BLaER1 (cell line): ENCODE measurements around the gene KRTAP10-12.
"Not testable (repeated sequence)": the region's sequence is repeated elsewhere in the genome, so short reads cannot be mapped to it uniquely, and the experiment has no call there.

Source experiments
- H3K27ac ChIP-seq: shearing (Covaris generic); formaldehyde crosslinking; 2 replicates; pipeline ENCODE4 v1.8.1; 2022
- H3K27me3 ChIP-seq: shearing (Covaris generic); formaldehyde crosslinking; 2 replicates; pipeline ENCODE4 v1.8.1; 2022
- H3K36me3 ChIP-seq: shearing (Covaris generic); formaldehyde crosslinking; 2 replicates; pipeline ENCODE4 v1.8.1; 2022
- H3K4me1 ChIP-seq: shearing (Covaris generic); formaldehyde crosslinking; 2 replicates; pipeline ENCODE4 v1.8.1; 2022
- H3K4me2 ChIP-seq: shearing (Covaris generic); formaldehyde crosslinking; 2 replicates; pipeline ENCODE4 v1.8.1; 2022
- H3K4me3 ChIP-seq: shearing (Covaris generic); formaldehyde crosslinking; 2 replicates; pipeline ENCODE4 v1.8.1; 2022
- H3K9ac ChIP-seq: shearing (Covaris generic); formaldehyde crosslinking; 2 replicates; pipeline ENCODE4 v1.8.1; 2022
- H3K9me3 ChIP-seq: shearing (Covaris generic); formaldehyde crosslinking; 2 replicates; pipeline ENCODE4 v1.8.1; 2022
- H4K20me1 ChIP-seq: shearing (Covaris generic); formaldehyde crosslinking; 2 replicates; pipeline ENCODE4 v1.8.1; 2022
- Cebpa-rat ChIP-seq: shearing (Covaris generic); IDR thresholded peaks from 2 replicates; pipeline ENCODE4 v1.8.1; 2022

Gene KRTAP10-12

DNA sequence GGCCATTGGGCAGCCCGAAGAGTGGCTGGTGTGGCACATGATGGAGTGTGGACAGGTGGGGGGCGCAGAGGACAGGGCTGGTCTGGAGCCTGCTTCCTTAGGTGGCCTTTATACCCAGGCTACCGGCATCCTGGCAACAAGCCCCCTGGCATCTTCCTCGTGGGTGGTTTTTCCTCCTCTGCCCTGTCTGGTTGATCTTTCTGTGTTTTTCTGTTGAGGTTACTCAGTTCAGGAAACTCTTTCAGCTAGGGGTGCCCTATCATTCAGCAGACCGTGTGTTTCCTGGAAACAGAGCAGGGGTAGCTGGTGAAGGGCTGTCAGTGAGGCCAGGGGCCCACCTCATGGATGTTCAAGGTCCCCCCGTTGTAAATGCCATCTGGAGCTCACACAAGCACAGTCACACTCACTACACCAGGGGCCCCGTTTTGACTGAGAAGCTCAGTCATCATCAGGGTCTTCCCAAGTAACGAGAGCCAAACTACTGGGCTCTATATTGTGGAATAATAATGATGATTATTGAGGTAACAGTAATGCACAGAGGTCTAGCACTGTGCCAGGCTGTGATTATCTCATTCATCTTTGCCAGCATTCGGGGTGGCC, 42.3 kb upstream of the KRTAP10-12 start, which contains the start of gene KRTAP12-4:
Gene KRTAP12-4, minus strand, starts transcription at position 84 of the 600 bp plus-strand sequence. Its CDS starts 45 bp downstream, at position 39.
- Histone ChIP-seq H3K4me2 (peak within 1 kb of the TSS; percentile 47), H3K9ac (no peak within 1 kb of the TSS; the same call in 1 of the 2 replicates), H3K9me3 (peaks cover 77% of the 10 kb centered on the region), H4K20me1 (no peaks in the 10 kb centered on the region), H3K4me1 (peaks cover 74% of the 10 kb centered on the region), H3K27me3 (no peaks in the 10 kb centered on the region), H3K4me3 (no peak within 1 kb of the TSS), H3K27ac (peak within 1 kb of the TSS; percentile 65), H3K36me3 (no peaks in the 10 kb centered on the region; the same call in 1 of the 2 replicates)
- TF ChIP-seq Cebpa-rat: no peak

DNA sequence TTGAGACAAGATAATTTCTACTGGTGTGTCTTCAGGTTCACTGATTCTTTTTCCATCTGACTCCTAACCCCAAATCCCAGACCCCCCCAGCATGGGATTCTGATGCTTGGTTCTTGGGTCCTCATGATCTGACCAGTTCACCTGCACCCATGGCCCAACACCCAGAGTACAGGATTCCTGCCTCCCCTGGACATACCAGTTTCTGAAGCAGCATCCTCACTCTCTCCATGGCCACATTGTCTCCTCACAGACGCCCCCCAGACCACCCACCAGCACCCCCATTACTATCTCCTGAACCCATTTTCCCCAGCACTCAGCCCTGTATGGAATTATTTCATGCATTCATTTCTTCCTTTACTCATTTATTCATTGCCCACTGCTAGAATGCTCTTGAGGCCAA, 40.1 kb upstream of the KRTAP10-12 start:
- H3K4me2 ChIP-seq: peak overlapping the region; percentile 74
- H3K9me3 ChIP-seq: peaks cover 59% of the 10 kb centered on the region
- no peaks in the 10 kb centered on the region; the same call in 1 of the 2 replicates for H3K36me3 ChIP-seq
- no peaks in the 10 kb centered on the region for H4K20me1 ChIP-seq
- H3K4me1 ChIP-seq: peaks cover 61% of the 10 kb centered on the region
- H3K9ac ChIP-seq: no peak overlapping the region
- H3K27ac ChIP-seq: 0 out of 2 replicates have a peak overlapping the region, but pooled peaks have one; percentile 21
- peak overlapping the region; percentile 31 for H3K4me3 ChIP-seq
- H3K27me3 ChIP-seq: no peaks in the 10 kb centered on the region
- no peak for TF ChIP-seq Cebpa-rat

DNA sequence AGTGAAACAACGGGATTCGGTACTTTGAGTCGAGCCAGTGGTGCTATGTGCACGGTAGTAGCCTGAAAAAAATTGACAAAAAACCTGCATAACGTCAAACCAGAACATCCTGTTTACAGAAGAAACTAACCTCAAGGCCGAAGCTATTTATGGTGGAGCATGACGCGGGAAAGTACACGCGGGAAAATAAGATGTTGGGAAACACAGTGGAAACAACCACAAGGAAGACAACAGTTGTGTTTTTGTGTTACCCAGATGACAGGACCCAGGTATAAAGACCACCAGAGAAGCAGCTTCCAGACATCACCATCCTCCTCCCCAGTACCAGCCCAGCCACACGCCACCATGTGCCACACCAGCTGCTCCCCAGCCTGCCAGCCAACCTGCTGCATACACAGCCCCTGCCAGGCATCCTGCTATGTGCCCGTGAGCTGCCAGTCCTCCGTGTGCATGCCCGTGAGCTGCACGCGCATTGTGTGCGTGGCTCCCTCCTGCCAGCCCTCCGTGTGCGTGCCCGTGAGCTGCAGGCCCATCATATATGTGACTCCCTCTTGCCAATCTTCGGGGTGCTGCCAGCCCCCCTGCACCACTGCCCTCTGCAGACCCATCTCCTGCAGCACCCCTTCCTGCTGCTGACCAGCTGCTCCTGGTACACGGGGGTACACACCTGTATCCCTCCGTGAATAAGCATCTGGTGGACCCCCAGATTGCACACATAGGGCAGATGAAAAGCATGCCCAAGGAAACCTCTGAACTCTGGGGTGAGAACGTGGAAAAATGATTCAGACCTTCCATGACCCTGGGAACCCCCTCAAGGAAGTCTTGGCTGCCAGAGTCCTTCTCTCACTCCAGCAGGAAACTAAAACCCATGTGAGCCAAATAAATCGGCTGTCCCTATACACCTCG, 39.1 kb upstream of the KRTAP10-12 start, which contains the start of gene KRTAP12-3:
Gene KRTAP12-3, plus strand, starts transcription at position 298 of the 906 bp plus-strand sequence. Its CDS starts 48 bp downstream, at position 346.
- Histone ChIP-seq H4K20me1 (no peaks in the 10 kb centered on the region), H3K27ac (peak within 1 kb of the TSS; percentile 21), H3K27me3 (no peaks in the 10 kb centered on the region), H3K9ac (no peak within 1 kb of the TSS), H3K36me3 (no peaks in the 10 kb centered on the region; the same call in 1 of the 2 replicates), H3K4me1 (peaks cover 51% of the 10 kb centered on the region), H3K9me3 (peaks cover 49% of the 10 kb centered on the region), H3K4me3 (peak within 1 kb of the TSS; percentile 31), H3K4me2 (peak within 1 kb of the TSS; percentile 74)
- TF ChIP-seq Cebpa-rat: no peak

DNA sequence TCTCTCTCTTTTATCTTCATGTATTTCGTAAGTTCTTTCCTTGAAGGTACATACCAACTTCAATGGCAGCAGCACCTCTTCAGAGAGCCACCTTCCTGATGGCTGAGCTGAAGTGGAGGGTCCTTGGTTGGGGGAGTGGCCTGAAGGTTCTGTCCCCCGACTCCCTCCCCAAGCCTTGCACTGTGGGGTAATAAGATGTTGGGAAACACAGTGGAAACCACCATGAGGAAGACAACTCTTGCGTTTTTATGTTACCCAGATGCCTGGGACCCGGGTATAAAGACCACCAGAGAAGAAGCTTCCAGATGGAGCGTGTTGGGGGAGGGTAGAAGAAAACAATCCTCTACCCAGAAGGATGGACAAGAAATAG, 38.4 kb upstream of the KRTAP10-12 start:
- Histone ChIP-seq H3K27ac (peak overlapping the region; percentile 14; the same call in 1 of the 2 replicates), H3K4me2 (peak overlapping the region; percentile 74), H3K4me3 (no peak overlapping the region), H3K27me3 (no peaks in the 10 kb centered on the region), H3K9me3 (peaks cover 43% of the 10 kb centered on the region), H3K36me3 (no peaks in the 10 kb centered on the region; the same call in 1 of the 2 replicates), H4K20me1 (no peaks in the 10 kb centered on the region), H3K9ac (no peak overlapping the region), H3K4me1 (peaks cover 45% of the 10 kb centered on the region)
- 0 out of 2 replicates have a peak, but pooled peaks have one; percentile 16 for TF ChIP-seq Cebpa-rat

DNA sequence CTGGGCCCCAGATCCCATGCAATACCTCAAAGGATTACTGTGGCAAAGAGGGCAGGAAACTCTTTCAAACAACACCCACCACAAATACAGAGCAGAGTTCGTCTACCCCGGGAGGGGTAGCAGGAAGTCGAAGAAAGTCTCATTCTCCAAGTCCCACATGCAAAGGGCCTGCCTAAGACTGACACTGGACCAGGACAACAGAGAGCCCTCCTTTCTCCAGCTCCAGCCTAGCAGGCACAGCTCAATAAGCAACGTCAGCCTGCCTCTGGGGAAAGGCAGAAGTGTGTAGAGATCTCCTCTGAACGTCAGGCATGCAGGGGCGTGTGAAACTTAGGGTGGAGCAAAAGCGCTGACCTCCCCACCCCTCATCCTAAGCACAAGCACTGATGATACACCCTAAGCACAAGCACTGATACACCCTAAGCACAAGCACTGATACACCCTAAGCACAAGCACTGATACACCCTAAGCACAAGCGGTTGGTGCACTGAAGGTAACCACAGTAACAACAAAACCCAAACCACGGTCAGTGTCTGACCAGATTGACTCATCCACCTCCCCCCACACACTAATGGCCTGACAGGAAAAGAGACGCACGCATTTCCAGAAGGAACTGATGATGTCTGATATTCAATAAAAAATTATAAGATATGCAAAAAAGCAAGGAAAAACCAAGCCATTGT, 37.9 kb upstream of the KRTAP10-12 start:
- Histone ChIP-seq H3K4me2 (peak overlapping the region; percentile 74), H4K20me1 (no peaks in the 10 kb centered on the region), H3K4me3 (no peak overlapping the region), H3K36me3 (no peaks in the 10 kb centered on the region; the same call in 1 of the 2 replicates), H3K9me3 (peaks cover 41% of the 10 kb centered on the region), H3K27me3 (no peaks in the 10 kb centered on the region), H3K27ac (peak overlapping the region; percentile 14; the same call in 1 of the 2 replicates), H3K9ac (no peak overlapping the region), H3K4me1 (peaks cover 40% of the 10 kb centered on the region)
- TF ChIP-seq Cebpa-rat: no peak

DNA sequence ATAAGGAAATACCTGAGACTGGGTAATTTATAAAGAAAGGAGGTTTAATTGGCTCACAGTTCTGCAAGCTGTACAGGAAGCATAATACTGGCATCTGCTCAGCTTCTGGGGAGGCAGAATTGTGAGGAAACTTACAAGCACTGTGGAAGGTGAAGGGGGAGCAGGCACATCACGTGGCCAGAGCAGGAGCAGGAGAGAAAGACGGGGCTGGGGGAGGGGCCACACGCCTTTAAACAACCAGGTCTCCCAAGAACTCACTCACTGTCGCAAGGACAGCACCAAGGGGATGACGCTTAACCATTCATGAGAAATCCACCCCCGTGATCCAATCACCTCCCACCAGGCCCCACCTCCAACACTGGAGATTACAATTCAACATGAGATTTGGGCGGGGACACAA, 35.4 kb upstream of the KRTAP10-12 start:
- H3K27ac ChIP-seq, H3K4me3 ChIP-seq, H4K20me1 ChIP-seq, H3K27me3 ChIP-seq, H3K36me3 ChIP-seq, H3K9ac ChIP-seq, H3K4me2 ChIP-seq: not testable (repeated sequence)
- Histone ChIP-seq H3K9me3 (peaks cover 18% of the 10 kb centered on the region), H3K4me1 (peaks cover 30% of the 10 kb centered on the region)

DNA sequence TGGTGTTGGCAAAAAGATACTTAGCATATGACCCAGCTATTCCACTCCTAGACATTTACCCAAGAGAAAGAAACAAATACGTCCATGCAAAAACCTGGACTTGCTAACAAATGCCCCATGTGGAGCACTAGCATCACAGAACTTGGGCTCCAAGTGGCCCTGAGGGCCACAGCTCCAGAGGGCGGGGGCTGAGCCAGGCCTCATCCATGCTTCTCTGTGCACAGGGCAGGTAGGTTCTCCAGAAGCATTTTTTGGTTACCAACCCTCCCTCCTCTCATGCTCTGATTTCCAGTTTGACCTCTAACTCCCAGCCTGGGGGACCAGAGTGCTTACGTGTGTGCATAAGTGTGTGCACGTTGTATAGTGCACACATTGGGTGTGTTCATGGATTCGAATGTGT, 32.3 kb upstream of the KRTAP10-12 start:
- H3K27ac ChIP-seq: no peak overlapping the region
- TF ChIP-seq Cebpa-rat: no peak
- H3K36me3 ChIP-seq: no peaks in the 10 kb centered on the region
- H3K9me3 ChIP-seq: peaks cover 20% of the 10 kb centered on the region
- no peaks in the 10 kb centered on the region for H3K27me3 ChIP-seq
- H3K9ac ChIP-seq: no peak overlapping the region
- no peak overlapping the region for H3K4me2 ChIP-seq
- H4K20me1 ChIP-seq: no peaks in the 10 kb centered on the region
- H3K4me3 ChIP-seq: no peak overlapping the region
- H3K4me1 ChIP-seq: no peaks in the 10 kb centered on the region

- no peaks in the 10 kb centered on the region for H4K20me1 ChIP-seq
- no peaks in the 10 kb centered on the region for H3K27me3 ChIP-seq
- no peak within 1 kb of the TSS for H3K4me3 ChIP-seq
- no peak within 1 kb of the TSS for H3K9ac ChIP-seq
- no peak within 1 kb of the TSS for H3K4me2 ChIP-seq
- H3K36me3 ChIP-seq: no peaks in the 10 kb centered on the region
- no peaks in the 10 kb centered on the region for H3K4me1 ChIP-seq
- H3K9me3 ChIP-seq: peaks cover 39% of the 10 kb centered on the region
- TF ChIP-seq Cebpa-rat: no peak
- H3K27ac ChIP-seq: no peak within 1 kb of the TSS
These were observed 30.3 kb upstream of the KRTAP10-12 start, which contains the start of gene KRTAP12-2 for GRCh38 chr21:44666401-44667320. TSS of gene KRTAP12-2 (minus strand) at chr21:44666927. CDS start at chr21:44666886, 41 bp downstream.
